Measurements from ENCODE around the gene ITPR1. TPM values are rescaled to one million over a fixed set of nuclear protein-coding genes. Genes with fewer than 3 reads are reported as not detected.
"Not testable (repeated sequence)": the region's sequence is repeated elsewhere in the genome, so short reads cannot be mapped to it uniquely, and the experiment has no call there.

ITPR1 gene
- total RNA-seq, 1 donor from 2014 or later, result 53.1 TPM

DNA sequence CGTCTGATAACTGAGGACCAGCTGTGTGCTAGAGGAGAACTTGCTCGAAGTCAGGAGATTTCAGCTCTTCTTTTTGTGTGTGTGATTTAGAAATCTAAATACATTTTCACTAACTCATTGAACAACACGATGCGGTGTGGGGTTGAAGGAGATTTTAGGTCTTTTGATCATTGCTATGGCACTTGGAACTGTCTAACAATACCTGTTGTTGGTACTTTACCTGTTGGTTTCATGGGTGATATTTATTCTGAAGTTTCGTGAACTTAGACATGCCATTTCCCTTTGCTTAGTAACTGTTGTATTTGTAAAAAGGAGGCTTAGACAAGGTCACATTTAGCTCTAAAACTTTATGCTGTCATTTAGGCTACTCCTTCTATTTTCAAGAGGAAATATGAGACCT is 99.9 kb downstream of the ITPR1 start:
- no peaks in the 10 kb centered on the region for H3K36me3 Mint-ChIP-seq (ENCODE audit: low read depth, unreplicated experiment)
- DNase-seq (ENCODE audit: low spot score), result no peak
- no peak overlapping the region for H3K27ac Mint-ChIP-seq (ENCODE audit: unreplicated experiment)
- H3K4me3 Mint-ChIP-seq (ENCODE audit: unreplicated experiment), result no peak overlapping the region
- H3K9me3 Mint-ChIP-seq (ENCODE audit: unreplicated experiment), result no peaks in the 10 kb centered on the region
- H3K4me1 Mint-ChIP-seq (ENCODE audit: unreplicated experiment), result peaks cover 14% of the 10 kb centered on the region
- H3K27me3 Mint-ChIP-seq (ENCODE audit: unreplicated experiment), result no peaks in the 10 kb centered on the region
- TF ChIP-seq, protein P1, sequence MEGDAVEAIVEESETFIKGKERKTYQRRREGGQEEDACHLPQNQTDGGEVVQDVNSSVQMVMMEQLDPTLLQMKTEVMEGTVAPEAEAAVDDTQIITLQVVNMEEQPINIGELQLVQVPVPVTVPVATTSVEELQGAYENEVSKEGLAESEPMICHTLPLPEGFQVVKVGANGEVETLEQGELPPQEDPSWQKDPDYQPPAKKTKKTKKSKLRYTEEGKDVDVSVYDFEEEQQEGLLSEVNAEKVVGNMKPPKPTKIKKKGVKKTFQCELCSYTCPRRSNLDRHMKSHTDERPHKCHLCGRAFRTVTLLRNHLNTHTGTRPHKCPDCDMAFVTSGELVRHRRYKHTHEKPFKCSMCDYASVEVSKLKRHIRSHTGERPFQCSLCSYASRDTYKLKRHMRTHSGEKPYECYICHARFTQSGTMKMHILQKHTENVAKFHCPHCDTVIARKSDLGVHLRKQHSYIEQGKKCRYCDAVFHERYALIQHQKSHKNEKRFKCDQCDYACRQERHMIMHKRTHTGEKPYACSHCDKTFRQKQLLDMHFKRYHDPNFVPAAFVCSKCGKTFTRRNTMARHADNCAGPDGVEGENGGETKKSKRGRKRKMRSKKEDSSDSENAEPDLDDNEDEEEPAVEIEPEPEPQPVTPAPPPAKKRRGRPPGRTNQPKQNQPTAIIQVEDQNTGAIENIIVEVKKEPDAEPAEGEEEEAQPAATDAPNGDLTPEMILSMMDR (IDR thresholded peaks at IDR 0.05; ENCODE audit: unreplicated experiment), result no peak

DNA sequence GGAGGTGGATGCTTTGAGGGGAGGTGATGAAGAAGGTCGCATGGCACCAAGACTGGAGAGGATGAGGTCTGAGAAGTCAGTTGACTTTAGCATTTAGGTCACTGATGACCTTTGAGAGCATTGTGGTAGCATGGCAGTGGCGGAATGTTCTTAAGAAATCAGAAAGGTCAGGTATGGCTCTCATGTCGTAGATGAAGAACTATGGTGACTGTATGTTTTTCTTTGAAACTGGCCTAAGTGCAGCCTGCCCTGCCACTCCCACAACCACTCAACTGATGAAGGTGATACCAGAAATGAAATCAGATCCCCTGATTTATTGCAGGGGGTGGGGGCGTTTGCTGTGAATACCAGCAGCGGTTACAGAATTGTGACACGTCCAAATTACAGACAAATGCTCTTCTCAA is 102.6 kb downstream of the ITPR1 start:
- TF ChIP-seq, protein P1 (IDR thresholded peaks at IDR 0.05; ENCODE audit: unreplicated experiment), result no peak
- DNase-seq (ENCODE audit: low spot score), result no peak
- Mint-ChIP-seq H3K36me3 (ENCODE audit: low read depth, unreplicated experiment) (no peaks in the 10 kb centered on the region), H3K4me3 (ENCODE audit: unreplicated experiment) (no peak overlapping the region), H3K9me3 (ENCODE audit: unreplicated experiment) (no peaks in the 10 kb centered on the region), H3K27me3 (ENCODE audit: unreplicated experiment) (no peaks in the 10 kb centered on the region), H3K27ac (ENCODE audit: unreplicated experiment) (no peak overlapping the region), H3K4me1 (ENCODE audit: unreplicated experiment) (peaks cover 4% of the 10 kb centered on the region)

DNA sequence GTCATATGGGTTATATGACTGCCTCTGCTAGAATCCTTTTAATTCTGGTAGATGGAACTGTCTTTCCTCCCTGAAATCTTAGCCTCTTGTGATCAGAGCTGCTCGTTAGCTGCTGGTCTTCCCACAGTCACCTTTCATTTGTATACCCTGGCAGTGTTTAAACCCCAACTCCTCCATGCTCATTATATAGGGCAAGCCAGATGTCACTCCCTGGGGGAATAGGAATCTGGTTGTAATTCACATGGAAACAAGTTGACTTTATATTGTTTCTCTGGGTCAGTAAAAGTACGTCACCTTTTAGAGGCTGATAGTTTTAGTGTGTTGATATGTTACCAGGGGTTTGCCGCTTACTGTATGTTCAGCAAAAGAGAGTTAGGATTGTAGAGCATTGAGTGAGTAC is 103.5 kb downstream of the ITPR1 start:
- Mint-ChIP-seq H3K9me3 (ENCODE audit: unreplicated experiment) (no peaks in the 10 kb centered on the region), H3K27me3 (ENCODE audit: unreplicated experiment) (no peaks in the 10 kb centered on the region), H3K27ac (ENCODE audit: unreplicated experiment) (no peak overlapping the region), H3K4me1 (ENCODE audit: unreplicated experiment) (peaks cover 4% of the 10 kb centered on the region), H3K4me3 (ENCODE audit: unreplicated experiment) (no peak overlapping the region), H3K36me3 (ENCODE audit: low read depth, unreplicated experiment) (no peaks in the 10 kb centered on the region)
- TF ChIP-seq, protein P1 (IDR thresholded peaks at IDR 0.05; ENCODE audit: unreplicated experiment), result no peak
- no peak for DNase-seq (ENCODE audit: low spot score)

DNA sequence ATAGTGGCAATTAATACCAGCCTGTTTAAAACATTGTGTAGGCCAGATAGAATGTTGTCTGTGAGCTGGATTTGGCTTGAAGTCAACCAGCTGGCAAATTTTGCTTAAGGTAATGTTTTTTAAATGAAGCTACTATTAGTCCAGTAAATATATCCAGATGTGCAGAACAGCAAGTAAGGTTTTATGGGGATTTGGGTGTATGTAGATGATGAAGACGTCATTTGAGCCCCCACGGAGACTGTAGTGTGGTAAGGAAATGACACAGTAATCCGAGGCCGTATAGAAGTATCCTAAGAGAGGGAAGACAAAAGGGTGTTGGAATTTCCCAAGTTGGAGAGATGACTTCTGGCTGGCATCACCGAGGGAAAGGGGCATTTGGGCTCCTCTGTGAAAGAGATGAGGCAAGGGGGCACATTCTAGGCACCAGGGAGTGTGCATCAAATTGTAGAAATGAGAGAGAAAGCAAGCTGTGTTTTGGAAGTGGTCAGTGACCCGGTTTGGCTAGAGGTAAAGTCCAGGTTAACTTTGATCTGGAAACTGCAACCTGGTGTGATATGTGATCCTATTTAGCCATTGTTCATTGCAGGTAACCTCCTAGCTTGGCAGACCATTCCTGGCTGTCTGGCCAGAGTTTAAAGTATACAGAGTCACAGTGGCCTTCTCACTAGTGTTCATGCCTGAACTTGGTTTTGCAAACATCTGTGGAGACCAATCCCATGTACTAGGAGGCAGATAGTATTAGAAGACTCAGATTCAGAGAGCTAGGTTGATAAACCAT is 104.2 kb downstream of the ITPR1 start:
- TF ChIP-seq, protein P1 (IDR thresholded peaks at IDR 0.05; ENCODE audit: unreplicated experiment), result no peak
- no peaks in the 10 kb centered on the region for H3K36me3 Mint-ChIP-seq (ENCODE audit: low read depth, unreplicated experiment)
- H3K27me3 Mint-ChIP-seq (ENCODE audit: unreplicated experiment), result no peaks in the 10 kb centered on the region
- peaks cover 4% of the 10 kb centered on the region for H3K4me1 Mint-ChIP-seq (ENCODE audit: unreplicated experiment)
- H3K9me3 Mint-ChIP-seq (ENCODE audit: unreplicated experiment), result no peaks in the 10 kb centered on the region
- H3K4me3 Mint-ChIP-seq (ENCODE audit: unreplicated experiment), result no peak overlapping the region
- DNase-seq (ENCODE audit: low spot score), result no peak
- H3K27ac Mint-ChIP-seq (ENCODE audit: unreplicated experiment), result no peak overlapping the region

DNA sequence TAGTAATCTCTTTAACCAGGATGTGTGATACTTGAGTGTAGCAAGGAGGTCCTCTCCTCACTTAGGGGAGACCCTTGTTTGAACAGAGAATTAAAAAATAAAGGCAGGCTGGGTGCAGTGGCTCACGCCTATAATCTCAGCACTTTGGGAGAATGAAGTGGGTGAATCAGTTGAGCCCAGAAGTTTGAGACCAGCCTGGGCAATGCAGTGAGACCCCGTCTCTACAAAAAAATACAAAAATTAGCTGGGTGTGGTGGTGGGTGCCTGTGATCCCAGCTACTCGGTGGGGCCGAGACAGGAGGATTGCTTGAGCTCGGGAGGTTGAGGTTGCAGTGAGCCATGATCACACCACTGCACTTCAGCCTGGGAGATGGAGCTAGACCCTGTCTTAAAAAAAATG is 105.1 kb downstream of the ITPR1 start:
- DNase-seq (ENCODE audit: low spot score); H3K9me3 Mint-ChIP-seq (ENCODE audit: unreplicated experiment); H3K27ac Mint-ChIP-seq (ENCODE audit: unreplicated experiment); H3K4me1 Mint-ChIP-seq (ENCODE audit: unreplicated experiment); H3K36me3 Mint-ChIP-seq (ENCODE audit: low read depth, unreplicated experiment); H3K4me3 Mint-ChIP-seq (ENCODE audit: unreplicated experiment); H3K27me3 Mint-ChIP-seq (ENCODE audit: unreplicated experiment): not testable (repeated sequence)
